GM10266 (cell line): ENCODE measurements around the gene ABR.

Experiments used
- DNase-seq: peaks from one replicate; pipeline ENCODE4 v3.0.0; 2012; ENCODE audit errors: extremely low spot score
- CTCF ChIP-seq: IDR thresholded peaks from 2 replicates; pipeline ENCODE4 v1.5.1; 2012; ENCODE audit warnings: mild to moderate bottlenecking, low read depth; ENCODE audit not compliant: control insufficient read depth, insufficient read depth; ENCODE audit errors: missing control alignments

ABR gene

GRCh38 chr17:1043601-1044251 is 136.1 kb downstream of the ABR start:
- TF ChIP-seq CTCF, result no peak
- DNase-seq, result no peak

DNA sequence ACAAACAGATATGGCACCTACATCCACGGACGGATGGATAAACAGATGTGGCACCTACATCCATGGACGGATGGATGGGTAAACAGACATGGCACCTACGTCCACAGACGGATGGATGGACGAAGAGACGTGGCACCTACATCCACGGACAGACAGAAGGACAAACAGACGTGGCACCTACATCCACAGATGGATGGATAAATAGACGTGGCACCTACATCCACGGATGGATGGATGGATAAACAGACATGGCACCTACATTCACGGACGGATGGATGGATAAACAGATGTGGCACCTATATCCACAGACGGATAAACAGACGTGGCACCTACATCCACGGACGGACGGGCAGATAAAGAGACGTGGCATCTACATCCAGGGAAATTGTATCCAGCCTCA is 137.3 kb downstream of the ABR start:
- no peak for DNase-seq
- TF ChIP-seq CTCF, result no peak

DNA sequence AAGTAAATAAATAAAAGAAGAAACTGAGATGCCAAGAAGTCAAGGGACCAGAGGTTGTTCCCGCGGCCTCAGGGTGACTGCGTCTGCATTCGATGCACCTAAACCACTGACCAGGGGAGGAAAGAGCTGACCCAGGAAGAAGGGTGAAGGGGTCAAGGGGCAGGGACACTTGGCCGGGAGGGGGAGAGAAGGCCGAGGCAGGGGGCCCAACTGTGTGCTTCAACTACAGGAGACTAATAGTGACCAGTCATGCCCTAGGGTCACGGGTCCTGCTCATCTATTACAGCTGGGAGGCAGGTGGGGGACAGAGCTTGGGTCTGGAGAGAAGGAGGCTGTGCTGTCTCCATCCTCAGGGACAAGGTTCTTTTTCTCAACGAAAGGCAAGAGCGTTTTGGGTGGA is 138.0 kb downstream of the ABR start:
- TF ChIP-seq CTCF, result no peak
- no peak for DNase-seq

DNA sequence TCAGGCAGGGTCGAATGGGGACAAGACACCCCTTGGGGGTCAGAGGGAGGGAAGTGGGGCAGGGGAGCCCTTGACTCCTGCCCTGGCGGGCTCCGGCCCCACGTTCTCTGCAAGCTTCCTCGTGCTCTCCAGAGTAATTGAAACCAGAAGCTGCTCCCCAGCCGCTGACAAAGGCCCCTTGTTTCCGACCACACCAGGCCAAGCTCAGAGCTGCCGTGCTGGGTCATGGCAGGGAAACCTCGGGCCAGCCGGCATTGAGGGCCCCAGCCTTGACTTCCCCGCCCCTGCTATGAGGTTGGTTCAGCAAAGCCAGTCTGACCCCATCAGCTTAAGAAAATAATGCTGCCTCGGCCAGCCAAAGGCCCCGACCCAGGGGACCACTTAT is 139.6 kb downstream of the ABR start:
- DNase-seq, result no peak
- no peak for TF ChIP-seq CTCF

DNA sequence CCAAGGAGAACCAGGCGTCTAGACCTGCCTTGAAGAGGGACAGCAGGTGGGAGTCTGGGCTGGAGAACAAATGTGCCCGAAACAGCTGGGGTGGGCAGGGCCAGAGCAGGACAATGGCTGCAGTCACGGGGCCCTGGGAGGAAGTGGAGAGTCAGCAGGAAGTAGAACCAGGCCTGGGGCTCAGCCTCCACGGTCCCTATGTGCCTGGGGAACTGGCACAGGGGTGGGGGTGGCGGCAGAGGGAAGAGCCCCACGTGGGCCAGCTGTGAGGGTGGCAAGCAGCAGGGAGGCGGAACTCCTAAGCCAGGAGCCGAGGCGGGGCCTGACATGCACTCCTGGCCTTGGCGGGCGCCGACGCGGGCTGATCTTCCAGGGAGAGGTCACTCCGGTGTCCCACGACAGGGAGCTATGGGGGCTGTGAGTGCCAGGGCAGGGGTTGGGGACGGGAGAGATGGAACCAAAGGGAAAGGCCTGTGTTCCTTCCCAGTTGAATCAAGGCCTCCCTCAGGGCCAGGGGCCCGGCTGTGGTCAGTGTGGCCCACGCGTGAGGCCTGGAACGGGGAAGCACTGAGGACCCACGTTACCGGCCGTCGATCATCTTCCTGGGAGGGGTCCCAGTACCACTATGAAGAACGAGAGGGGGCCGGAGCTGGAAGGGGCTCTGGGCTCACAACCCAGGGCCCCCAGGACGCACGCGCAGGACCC is 140.1 kb downstream of the ABR start:
- no peak for TF ChIP-seq CTCF
- no peak for DNase-seq

DNA sequence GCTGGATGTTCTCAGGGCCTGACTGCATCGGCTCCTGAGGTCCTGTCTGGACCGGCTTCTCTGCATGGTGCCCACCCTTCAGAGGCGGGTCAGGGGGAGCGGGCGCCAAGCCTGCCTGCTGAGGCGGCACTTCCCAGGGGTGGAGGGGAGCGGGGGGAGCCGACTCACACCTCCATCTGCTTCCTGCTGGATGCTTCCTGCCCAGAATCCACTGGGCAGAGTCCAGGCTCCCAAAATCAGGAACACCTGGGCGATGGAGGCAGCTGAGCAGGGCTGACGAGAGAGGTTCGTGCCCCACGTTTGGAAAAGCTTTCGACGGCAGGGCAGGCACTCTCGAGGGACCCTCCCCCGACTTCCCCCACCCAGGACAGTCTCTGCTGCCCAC is 140.7 kb downstream of the ABR start:
- TF ChIP-seq CTCF, result no peak
- no peak for DNase-seq

DNA sequence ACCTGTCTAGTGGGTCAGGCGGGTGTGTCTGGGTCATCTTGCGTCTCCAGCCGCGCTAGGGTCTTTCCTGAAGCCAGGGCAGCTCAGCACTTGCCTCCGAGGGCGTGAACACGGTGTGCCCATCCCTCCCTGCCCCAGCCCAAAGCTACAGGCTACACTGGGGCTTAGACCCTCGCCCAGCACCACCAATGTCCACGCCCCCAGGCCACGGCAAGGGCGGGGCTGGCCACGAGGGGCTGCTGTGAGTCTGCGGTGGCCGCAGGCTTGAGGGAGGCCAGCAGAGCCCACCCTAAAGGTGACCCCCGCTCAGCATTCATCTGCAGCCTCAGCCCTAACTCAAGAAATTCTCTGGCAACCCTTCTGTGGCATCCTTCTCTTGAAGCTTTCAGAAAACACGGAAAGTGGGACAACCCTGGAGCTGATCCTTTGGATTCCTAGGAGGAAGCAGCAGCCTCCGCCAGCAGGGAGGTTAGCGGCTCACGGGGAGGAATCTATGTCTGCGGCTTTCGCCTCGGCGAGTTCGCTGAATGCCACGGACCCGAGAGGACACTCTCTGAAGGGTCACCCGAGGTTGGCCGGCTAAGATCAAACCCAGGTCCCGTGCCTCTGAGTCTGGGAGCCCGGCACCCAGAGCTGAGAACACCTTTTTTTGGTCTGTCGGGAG is 141.2 kb downstream of the ABR start:
- no peak for DNase-seq
- no peak for TF ChIP-seq CTCF
